HCT116 (cell line): ENCODE data around the gene MZT2B.
"Not testable (repeated sequence)": the region's sequence is repeated elsewhere in the genome, so short reads cannot be mapped to it uniquely, and the experiment has no call there.

Experiments used
- EZH2phosphoT487 ChIP-seq: fragments of 200-600 bp; IDR thresholded peaks from 2 replicates; pipeline ENCODE4 v1.6.1; 2018; ENCODE audit warnings: antibody characterized with exemption, borderline replicate concordance
- POLR2A ChIP-seq: IDR thresholded peaks from 2 replicates; pipeline ENCODE4 v1.7.0; 2011; ENCODE audit warnings: borderline replicate concordance; ENCODE audit not compliant: insufficient read depth, insufficient read length; ENCODE audit errors: extremely low read depth
- SRF ChIP-seq: IDR thresholded peaks from 2 replicates; pipeline ENCODE4 v1.6.1; 2012; ENCODE audit warnings: low read depth
- ZFX ChIP-seq: fragments of 450-650 bp; IDR thresholded peaks from 2 replicates; pipeline ENCODE4 v1.6.1; 2017

GRCh38 chr2:130220505-130220904 lies 38.4 kb downstream of the MZT2B start:
- not testable (repeated sequence) for TF ChIP-seq EZH2phosphoT487, POLR2A, SRF, ZFX
